Measurements from ENCODE around the gene KCNQ1. TPM values are rescaled to one million over a fixed set of nuclear protein-coding genes. Genes with fewer than 3 reads are reported as not detected.

The KCNQ1 gene
- total RNA-seq, 1 experiment from 2014 or later, result 2.3 TPM

- Histone ChIP-seq H4K8ac (replicated peaks; ENCODE audit: insufficient read length, low read depth, low read length) (no peak overlapping the region), H3K79me1 (ENCODE audit: insufficient read depth, low read depth, low read length, poor library complexity, severe bottlenecking) (no peaks in the 10 kb centered on the region), H4K91ac (ENCODE audit: insufficient read length, low read depth, low read length) (no peak overlapping the region), H2BK20ac (ENCODE audit: low read depth, low read length, poor library complexity, severe bottlenecking) (no peak overlapping the region), H2BK120ac (ENCODE audit: low read depth, low read length, poor library complexity, severe bottlenecking) (no peak overlapping the region), H3K4me2 (ENCODE audit: insufficient read depth, insufficient read length, low read length) (peak overlapping the region; percentile 5), H2AFZ (ENCODE audit: low read length) (no peak overlapping the region), H3K23me2 (ENCODE audit: insufficient read length, low read depth, low read length, poor library complexity, severe bottlenecking) (peaks cover 7% of the 10 kb centered on the region), H2BK5ac (ENCODE audit: insufficient read length, low read length) (no peak overlapping the region), H3K27ac (ENCODE audit: insufficient read length, low read depth, low read length) (no peak overlapping the region), H2BK12ac (ENCODE audit: insufficient read length, low read depth, low read length) (no peak overlapping the region), H3K14ac (ENCODE audit: insufficient read depth, low read length) (no peak overlapping the region), H2AK5ac (ENCODE audit: insufficient read length, low read length) (no peak overlapping the region), H4K20me1 (ENCODE audit: control insufficient read depth, insufficient read depth, insufficient read length) (no peaks in the 10 kb centered on the region), H3K9ac (ENCODE audit: extremely low read depth, insufficient read length, low read length) (no peak overlapping the region), H3K9me3 (ENCODE audit: control insufficient read depth, low read depth, low read length) (no peaks in the 10 kb centered on the region), H3K27me3 (ENCODE audit: insufficient read depth, low read length) (no peaks in the 10 kb centered on the region; the same call in 1 of the 2 replicates), H3K23ac (ENCODE audit: insufficient read length, low read depth, low read length) (no peak overlapping the region), H3K56ac (ENCODE audit: insufficient read length, low read depth, low read length) (no peak overlapping the region), H4K5ac (ENCODE audit: insufficient read length, low read depth, low read length) (no peak overlapping the region), H2BK15ac (ENCODE audit: low read depth, low read length) (no peak overlapping the region), H3K79me2 (ENCODE audit: insufficient read depth, low read length) (no peaks in the 10 kb centered on the region; the same call in 1 of the 2 replicates), H3K18ac (ENCODE audit: insufficient read length, low read depth, low read length) (no peak overlapping the region), H3K4me1 (ENCODE audit: insufficient read depth, low read length) (peaks cover 3% of the 10 kb centered on the region; the same call in 1 of the 2 replicates), H3K4ac (ENCODE audit: low read depth, low read length) (no peak overlapping the region), H3T11ph (ENCODE audit: low read length) (no peak overlapping the region)
- Mint-ChIP-seq H3K9me3 (peaks cover 10 to 15% of the 10 kb centered on the region in 2 experiments), H3K27ac (no peak overlapping the region), H3K4me1 (peaks cover 67 to 69% of the 10 kb centered on the region in 2 experiments), H3K27me3 (ENCODE audit: low read depth) (peaks cover 74% of the 10 kb centered on the region), H3K36me3 (ENCODE audit: insufficient read depth in 1 of 3, low read depth in 3 of 3) (peaks cover 0 to 32% (median 16%) of the 10 kb centered on the region in 3 experiments; a peak in 6 of 7 replicates), H3K4me3 (peak overlapping the region; percentile 27 to 65)
- peak; percentile 66 for DNase-seq
- TF ChIP-seq CTCF (conservative IDR thresholded peaks at IDR 0.05), result no peak
- no CpG with 5 or more reads among the region's 52 CpGs for WGBS (ENCODE audit: extremely low coverage, insufficient read length, low lambda C conversion rate)
These were observed 255.8 kb downstream of the KCNQ1 start for GRCh38 chr11:2700415-2701211.

Measured in H9 (cell line).